H1 (cell line): Measurements from ENCODE around the gene KRT75. TPM values are rescaled to one million over a fixed set of nuclear protein-coding genes. Genes with fewer than 3 reads are reported as not detected.

Experiments used
- CTCF ChIA-PET: fragments of 300-600 bp; sonication (Branson Sonifier 250); formaldehyde crosslinking; loops from one replicate; lab custom pipeline; 2021; ENCODE audit not compliant: partially characterized antibody; lab: Charles Lee
- POLR2A ChIA-PET: fragments of 300-600 bp; sonication (Branson Sonifier 250); formaldehyde crosslinking; loops from one replicate; lab custom pipeline; 2021; ENCODE audit warnings: inconsistent platforms; ENCODE audit not compliant: partially characterized antibody; lab: Charles Lee
- DNase-seq, 2 experiments: peaks; one replicate each; pipeline versions ENCODE4 v3.0.0 to v3.0.0-alpha.2; 2010 to 2022; ENCODE audit warnings: low spot score in 2 of 2, low read depth in 1 of 2, mixed read lengths in 1 of 2
- FAIRE-seq: peaks from 2 replicates; lab custom pipeline; 2011; peaks lifted over from hg19 to GRCh38; lab: Jason Lieb, UNC
- H2AFZ ChIP-seq: 2 replicates; pipeline ENCODE4 v1.8.1; 2012; ENCODE audit warnings: low read length, inconsistent platforms
- H2AK5ac ChIP-seq: 2 replicates; pipeline ENCODE4 v1.6.1; 2013; ENCODE audit warnings: low read depth, low read length
- H2BK120ac ChIP-seq: replicated peaks from 2 replicates; pipeline ENCODE3; 2013; ENCODE audit warnings: low read depth, low read length, inconsistent platforms
- H2BK12ac ChIP-seq: 2 replicates; pipeline ENCODE4 v1.6.1; 2013; ENCODE audit warnings: low read depth, low read length
- H2BK15ac ChIP-seq: 2 replicates; pipeline ENCODE4 v1.6.1; 2013; ENCODE audit warnings: low read length
- H2BK20ac ChIP-seq: 2 replicates; pipeline ENCODE4 v1.6.1; 2013; ENCODE audit warnings: low read length
- H2BK5ac ChIP-seq: 2 replicates; pipeline ENCODE4 v1.6.1; 2013; ENCODE audit warnings: low read depth, low read length
- H3K14ac ChIP-seq: 2 replicates; pipeline ENCODE4 v1.6.1; 2013; ENCODE audit warnings: inconsistent platforms; ENCODE audit not compliant: insufficient read length
- H3K18ac ChIP-seq: 2 replicates; pipeline ENCODE4 v1.6.1; 2013; ENCODE audit warnings: low read length; ENCODE audit errors: extremely low read depth
- H3K23ac ChIP-seq: 2 replicates; pipeline ENCODE4 v1.6.1; 2013; ENCODE audit warnings: inconsistent platforms; ENCODE audit not compliant: insufficient read length
- H3K23me2 ChIP-seq: 2 replicates; pipeline ENCODE4 v1.6.1; 2013; ENCODE audit warnings: low read depth, low read length
- H3K27ac ChIP-seq: 2 replicates; pipeline ENCODE4 v1.6.1; 2011; ENCODE audit warnings: low read depth, low read length, inconsistent platforms
- H3K27me3 ChIP-seq, 4 experiments: replicated peaks in 1 of 4; 1 replicate in 1 of 4; 2 replicates in 3 of 4; pipeline versions ENCODE4 v1.6.1 to v1.8.1; 2011 to 2013; ENCODE audit warnings: low read length in 3 of 4, mild to moderate bottlenecking in 3 of 4, inconsistent platforms in 2 of 4, mixed read lengths in 2 of 4, moderate library complexity in 1 of 4; ENCODE audit not compliant: control insufficient read depth in 3 of 4, insufficient read depth in 3 of 4; ENCODE audit errors: extremely low read depth in 1 of 4
- H3K36me3 ChIP-seq, 4 experiments: 2 replicates each; pipeline versions ENCODE4 v1.6.1 to v1.8.1; 2011 to 2013; ENCODE audit warnings: mild to moderate bottlenecking in 4 of 4, low read length in 3 of 4, moderate library complexity in 2 of 4, control low read depth in 1 of 4, inconsistent platforms in 1 of 4; ENCODE audit not compliant: insufficient read depth in 4 of 4, control insufficient read depth in 2 of 4
- H3K4ac ChIP-seq: replicated peaks from 2 replicates; pipeline ENCODE3; 2013; ENCODE audit warnings: low read length, low read depth, mixed read lengths, inconsistent platforms; ENCODE audit not compliant: insufficient read length
- H3K4me1 ChIP-seq, 4 experiments: replicated peaks in 1 of 4; 1 replicate in 1 of 4; 2 replicates in 3 of 4; pipeline versions ENCODE4 v1.6.1 to v1.8.1; 2011 to 2013; ENCODE audit warnings: low read length in 3 of 4, inconsistent platforms in 2 of 4, mixed read lengths in 1 of 4; ENCODE audit not compliant: insufficient read depth in 4 of 4, control insufficient read depth in 3 of 4
- H3K4me2 ChIP-seq, 2 experiments: 2 replicates each; pipeline versions ENCODE4 v1.6.1 to v1.8.1; 2011 to 2013; ENCODE audit warnings: low read depth in 2 of 2, low read length in 2 of 2, control low read depth in 1 of 2, inconsistent platforms in 1 of 2, mild to moderate bottlenecking in 1 of 2; ENCODE audit not compliant: insufficient read depth in 1 of 2
- H3K4me3 ChIP-seq, 4 experiments: fragments of 200-600, 300-600 bp in 1 of 4; sonication (generic), shearing (Covaris generic), sonication (Bioruptor Twin) in 1 of 4; 2 replicates each; pipeline versions ENCODE4 v1.5.1 to v1.8.1; 2011 to 2016; ENCODE audit warnings: low read length in 4 of 4, low read depth in 3 of 4, control low read depth in 2 of 4, inconsistent platforms in 2 of 4, mild to moderate bottlenecking in 2 of 4, mixed read lengths in 1 of 4, moderate library complexity in 1 of 4; ENCODE audit not compliant: insufficient read depth in 2 of 4; ENCODE audit errors: extremely low read depth in 1 of 4
- H3K56ac ChIP-seq: replicated peaks from 2 replicates; pipeline ENCODE3; 2013; ENCODE audit warnings: low read depth, mild to moderate bottlenecking, mixed read lengths, low read length, inconsistent platforms; ENCODE audit not compliant: insufficient read length
- H3K79me1 ChIP-seq: 2 replicates; pipeline ENCODE4 v1.6.1; 2013; ENCODE audit warnings: low read depth, low read length, control low read depth
- H3K79me2 ChIP-seq, 2 experiments: 2 replicates each; pipeline versions ENCODE4 v1.6.1 to v1.8.1; 2012 to 2013; ENCODE audit warnings: low read length in 2 of 2, mild to moderate bottlenecking in 2 of 2, inconsistent platforms in 1 of 2; ENCODE audit not compliant: insufficient read depth in 2 of 2, control insufficient read depth in 1 of 2
- H3K9ac ChIP-seq, 4 experiments: replicated peaks in 1 of 4; 1 replicate in 1 of 4; 2 replicates in 3 of 4; pipeline versions ENCODE4 v1.6.1 to v1.8.1; 2011 to 2013; ENCODE audit warnings: low read depth in 3 of 4, low read length in 3 of 4, control low read depth in 2 of 4, mild to moderate bottlenecking in 2 of 4, moderate library complexity in 2 of 4, inconsistent platforms in 1 of 4; ENCODE audit errors: extremely low read depth in 1 of 4
- H3K9me3 ChIP-seq, 2 experiments: 2 replicates each; pipeline versions ENCODE4 v1.6.1 to v1.8.1; 2012 to 2013; ENCODE audit warnings: mild to moderate bottlenecking in 2 of 2, moderate library complexity in 2 of 2, control low read depth in 1 of 2, inconsistent platforms in 1 of 2, low read depth in 1 of 2, low read length in 1 of 2, mixed read lengths in 1 of 2; ENCODE audit not compliant: insufficient read depth in 2 of 2
- H4K20me1 ChIP-seq, 2 experiments: replicated peaks in 1 of 2; 2 replicates each; pipeline versions ENCODE3 to v1.8.1; 2011 to 2013; ENCODE audit warnings: inconsistent platforms in 2 of 2, low read length in 2 of 2, mild to moderate bottlenecking in 1 of 2; ENCODE audit not compliant: insufficient read depth in 2 of 2, control insufficient read depth in 1 of 2
- H4K5ac ChIP-seq: 2 replicates; pipeline ENCODE4 v1.6.1; 2013; ENCODE audit warnings: low read length, low read depth, mixed read lengths, inconsistent platforms; ENCODE audit not compliant: insufficient read length
- H4K8ac ChIP-seq: 2 replicates; pipeline ENCODE4 v1.8.0; 2013; ENCODE audit warnings: mild to moderate bottlenecking, moderate library complexity, low read length, inconsistent platforms; ENCODE audit not compliant: insufficient read depth; ENCODE audit errors: extremely low read depth
- H4K91ac ChIP-seq: replicated peaks from 2 replicates; pipeline ENCODE3; 2013; ENCODE audit warnings: low read length, mixed read lengths, inconsistent platforms; ENCODE audit not compliant: insufficient read length
- EZH2 ChIP-seq: fragments of 200-600 bp; sonication (generic); IDR thresholded peaks from 2 replicates; pipeline ENCODE4 v1.7.1; 2012; ENCODE audit warnings: low read depth, mild to moderate bottlenecking, moderate library complexity, low read length, inconsistent platforms; ENCODE audit not compliant: severe bottlenecking
- SP1 ChIP-seq: IDR thresholded peaks from 2 replicates; pipeline ENCODE4 v1.6.1; 2011; ENCODE audit warnings: low read depth, low read length
- WGBS, 2 experiments: shearing (Covaris generic) in 1 of 2; methylation state at CpG; one replicate each; pipeline versions ENCODE4 v1.1.6 to v1.1.7; 2013 to 2015; ENCODE audit warnings: low lambda C conversion rate in 2 of 2, mixed read lengths in 2 of 2, inconsistent platforms in 1 of 2, low coverage in 1 of 2, missing lambda C conversion rate in 1 of 2; ENCODE audit not compliant: insufficient replicate concordance in 2 of 2, insufficient coverage in 1 of 2, insufficient read length in 1 of 2; ENCODE audit errors: extremely low coverage in 1 of 2, missing lambda C conversion rate in 1 of 2; 5-methylcytosine and 5-hydroxymethylcytosine counted together
- polyA plus RNA-seq, 7 experiments: library from polyadenylated mRNA; depleted of rRNA in 3 of 7; stranded (reverse) in 5 of 7; unstranded in 2 of 7; fragments of >200 nt in 5 of 7; fragments of 200-250 nt in 2 of 7; gene quantifications; 1 replicate in 5 of 7; 2 replicates in 1 of 7; 4 replicates in 1 of 7; pipeline versions ENCODE4 v1.2.1 to v1.2.3, GENCODE V29; 2011 to 2013; ENCODE audit warnings: missing spikeins in 2 of 7, mixed read lengths in 2 of 7
- total RNA-seq: library from RNA; stranded (reverse); fragmentation: NEBNext Ultra II Directional; extraction: Animal tissue kit (Norgen Biotek cat#: 25700); gene quantifications from 2 replicates; pipeline ENCODE4 v1.2.1, GENCODE V29; 2021

Gene KRT75
- total and polyA plus RNA-seq, 2 of the 8 experiments (the other 6 are each of a cell fraction or from before 2014, with no cell fraction given) = not detected

DNA sequence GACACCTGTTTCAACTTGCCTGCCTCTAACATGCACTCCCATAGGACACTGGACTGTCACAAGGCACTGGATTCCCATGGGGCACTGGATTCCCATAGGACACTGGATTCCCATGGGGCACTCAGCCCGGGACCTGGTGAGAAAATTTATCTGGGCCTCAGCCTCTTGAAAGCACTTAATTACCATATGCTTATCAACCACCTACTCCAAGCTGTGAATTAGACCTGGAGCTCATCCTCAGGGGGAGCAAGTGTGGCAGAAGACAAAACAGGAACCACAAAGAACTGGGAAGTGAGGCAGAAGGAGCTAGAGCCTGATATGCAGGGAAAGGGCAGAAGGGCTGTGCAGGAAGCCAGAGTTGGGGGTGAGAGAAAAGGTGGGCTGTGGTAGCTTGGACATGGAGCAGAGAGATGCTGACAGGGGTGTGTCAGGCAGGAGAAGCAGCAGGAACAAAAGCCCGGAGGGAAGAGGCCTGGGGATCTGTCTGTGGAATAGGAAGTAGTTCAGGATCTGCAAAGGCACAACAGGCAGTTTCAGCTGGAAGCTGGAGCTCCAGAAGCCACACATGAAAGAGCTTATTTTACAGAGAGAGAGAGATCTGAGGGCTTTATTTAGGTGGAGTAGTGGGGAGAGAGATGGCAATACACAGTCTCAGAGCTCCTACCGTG is 31.2 kb downstream of the KRT75 start:
- TF ChIP-seq SP1 (peak; percentile 69; the same call in 1 of the 2 replicates), EZH2 (no peak)
- WGBS, 2 experiments = 78% methylated on average over 3 of the region's 3 CpGs; no CpG with 5 or more reads in 1 of the 2 experiments
- Histone ChIP-seq H4K5ac (no peak overlapping the region), H3K4me1 (peaks cover 0 to 5% (median under 1%) of the 10 kb centered on the region in 4 experiments; a peak in 1 of 7 replicates), H2BK20ac (no peak overlapping the region), H2BK120ac (no peak overlapping the region), H3K27me3 (no peaks in the 10 kb centered on the region; a peak in 1 of 7 replicates), H3K4me2 (peak overlapping the region in 1 of 2 experiments; percentile 47; a peak in 1 of 4 replicates), H3K14ac (no peak overlapping the region), H2AFZ (no peak overlapping the region), H3K4ac (no peak overlapping the region), H3K9me3 (peaks cover 2 to 3% of the 10 kb centered on the region in 2 experiments; a peak in 1 of 4 replicates), H4K20me1 (no peaks in the 10 kb centered on the region), H2BK12ac (no peak overlapping the region), H3K79me2 (no peaks in the 10 kb centered on the region), H2BK15ac (no peak overlapping the region), H4K91ac (no peak overlapping the region), H3K79me1 (no peaks in the 10 kb centered on the region), H2BK5ac (no peak overlapping the region), H2AK5ac (no peak overlapping the region), H3K23me2 (peaks cover 3% of the 10 kb centered on the region; the same call in 1 of the 2 replicates), H3K18ac (no peak overlapping the region), H3K36me3 (no peaks in the 10 kb centered on the region), H3K23ac (no peak overlapping the region), H3K56ac (no peak overlapping the region), H4K8ac (no peak overlapping the region; the same call in 1 of the 2 replicates), H3K4me3 (no peak overlapping the region), H3K27ac (no peak overlapping the region), H3K9ac (no peak overlapping the region)
- ChIA-PET POLR2A (no interaction called here), CTCF (interaction anchor here (0.6 to 5.6 kb wide), 14 partner anchors 8 to 475 kb away, joined by 3 to 36 read pairs (median 4); partner anchors contain the start of gene KRT5)
- DNase-seq (no peak), FAIRE-seq (no peak)
